Measurements from ENCODE around the gene EHD1. TPM values are rescaled to one million over a fixed set of nuclear protein-coding genes. Genes with fewer than 3 reads are reported as not detected.
A peak's percentile ranks its signal among the peaks of the same experiment; 100 is the strongest.

EHD1 gene
- total and polyA plus RNA-seq, 9 of the 15 experiments (the other 6 are each of a cell fraction or from before 2014, with no cell fraction given), result 0.46 to 65.0 (median 16.4) TPM

DNA sequence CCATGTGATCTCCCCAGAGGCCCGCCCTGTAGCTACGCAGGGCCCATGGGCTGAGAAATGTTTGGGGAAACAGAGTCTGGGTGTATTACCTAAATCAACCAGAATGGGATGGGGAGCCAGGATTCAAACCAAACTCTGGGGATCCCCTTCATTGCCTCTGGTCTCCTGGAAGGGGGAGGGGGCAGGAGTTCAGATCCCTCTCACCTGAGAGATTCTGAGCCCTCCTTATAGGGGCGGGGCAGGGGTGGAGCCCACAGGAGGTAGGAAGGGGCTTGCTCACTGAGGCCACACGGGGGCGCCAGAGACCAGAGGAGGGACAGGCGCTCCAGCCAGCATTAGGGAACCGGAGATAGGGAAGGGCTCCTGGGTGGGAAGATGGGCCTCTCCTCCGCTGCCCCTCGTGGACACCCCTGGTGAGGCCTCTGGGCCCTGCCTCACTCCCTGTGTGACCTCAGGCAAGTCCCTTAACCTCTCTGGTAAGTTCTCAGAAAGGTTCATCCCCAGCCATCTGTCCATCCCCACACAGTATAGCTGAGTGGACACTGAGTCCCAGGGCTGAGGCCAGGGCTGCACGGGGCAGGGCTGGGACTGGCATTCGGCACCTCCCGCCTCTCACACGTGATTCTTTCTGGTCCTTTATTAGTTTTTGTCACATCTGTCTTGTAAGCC lies 31.3 kb downstream of the EHD1 start:
- Histone ChIP-seq H2AFZ (ENCODE audit: low read depth, low read length) (peak overlapping the region; percentile 92), H3K9me1 (ENCODE audit: control insufficient read depth, insufficient read depth, low read length) (no peaks in the 10 kb centered on the region), H3K27ac (ENCODE audit: extremely low read depth, low read depth, low read length) (no peak overlapping the region; the same call in 2 of the 3 replicates), H3K4me2 (ENCODE audit: insufficient read depth, low read length) (no peak overlapping the region), H3K4me1 (replicated peaks in 1 of 2; ENCODE audit: control insufficient read depth in 2 of 2, insufficient read depth in 2 of 2, low read length in 2 of 2) (peaks cover 54 to 82% of the 10 kb centered on the region in 2 experiments), H3K27me3 (ENCODE audit: control insufficient read depth in 2 of 2, insufficient read depth in 2 of 2, low read length in 2 of 2) (no peaks in the 10 kb centered on the region; a peak in 1 of 5 replicates), H3K4me3 (no peak overlapping the region), H3K9me3 (replicated peaks; ENCODE audit: control insufficient read depth, insufficient read depth, low read depth, low read length) (no peaks in the 10 kb centered on the region), H3K36me3 (ENCODE audit: control insufficient read depth, insufficient read depth, low read length) (no peaks in the 10 kb centered on the region; the same call in 2 of the 3 replicates), H3K9ac (ENCODE audit: insufficient read depth in 1 of 2, low read depth in 2 of 2, low read length in 2 of 2) (peak overlapping the region in 1 of 2 experiments; percentile 59; a peak in 1 of 4 replicates), H4K20me1 (replicated peaks; ENCODE audit: control insufficient read depth, insufficient read depth, low read length) (no peaks in the 10 kb centered on the region), H3K79me2 (ENCODE audit: control insufficient read depth, insufficient read depth, low read length) (peaks cover 20% of the 10 kb centered on the region; the same call in 2 of the 3 replicates)
- BruUV-seq (replicated peaks), result no TSS peak
- ChIA-PET POLR2A (interaction anchor here (0.7 to 4.4 kb wide), 10 partner anchors 11 to 428 kb away, joined by 3 to 26 read pairs (median 4); partner anchors contain the start of gene EHD1), CTCF (ENCODE audit: low intra/inter-chr PET ratio) (interaction anchor here (0.6 to 3.7 kb wide), 11 partner anchors 39 to 416 kb away, joined by 3 to 39 read pairs (median 4); partner anchors contain the start of genes ARL2, BATF2 and ZNHIT2)
- 19% methylated on average over 13 of the region's 13 CpGs for WGBS (ENCODE audit: insufficient coverage, low coverage, missing lambda C conversion rate)
- peak; percentile 91 to 96 (median 92) for DNase-seq (ENCODE audit: extremely low read depth in 1 of 4, low spot score in 3 of 4)
- ATAC-seq, result peak; percentile 84
- intact Hi-C loops (cut with micrococcal nuclease), result loop anchor here (1.0 to 10.0 kb wide), 7 partner anchors 42 to 408 kb away; partner anchors contain the start of genes ARL2, BATF2 and TM7SF2
- FAIRE-seq, result peak; percentile 88
- in situ Hi-C loops (cut with MboI), result loop anchor here (5.0 kb wide), 2 partner anchors 45 to 150 kb away; partner anchors contain the start of gene BATF2
- TF ChIP-seq MYNN (IDR thresholded peaks at IDR 0.05) (0 out of 2 replicates have a peak, but pooled peaks have one; percentile 44), MYNN (CRISPR knock-in tag; IDR thresholded peaks at IDR 0.05) (no peak), TFAP4 (CRISPR knock-in tag; IDR thresholded peaks at IDR 0.05; ENCODE audit: borderline replicate concordance) (peak; percentile 87), HDAC6 (IDR thresholded peaks at IDR 0.05; ENCODE audit: low read depth, low read length) (no peak), HDGF (IDR thresholded peaks at IDR 0.05) (peak; percentile 57; the same call in 1 of the 2 replicates), RBM34 (IDR thresholded peaks at IDR 0.05; ENCODE audit: borderline replicate concordance, insufficient read depth, low read length) (no peak), KAT7 (CRISPR knock-in tag; IDR thresholded peaks at IDR 0.05; ENCODE audit: borderline replicate concordance) (peak; percentile 74; the same call in 1 of the 2 replicates), ZNF589 (CRISPR knock-in tag; IDR thresholded peaks at IDR 0.05; ENCODE audit: low read depth) (no peak), U2AF1 (optimal IDR thresholded peaks at IDR 0.05; ENCODE audit: low read depth, low read length) (no peak), E2F6 (IDR thresholded peaks at IDR 0.05; ENCODE audit: borderline replicate concordance in 1 of 2, extremely low read depth in 1 of 2, insufficient read depth in 1 of 2, insufficient read length in 1 of 2, low read depth in 1 of 2, low read length in 1 of 2, poor library complexity in 1 of 2, severe bottlenecking in 1 of 2) (peak; percentile 51 to 65), RFX7 (CRISPR knock-in tag; IDR thresholded peaks at IDR 0.05) (no peak), ARID2 (IDR thresholded peaks at IDR 0.05) (peak; percentile 84)
- TF ChIP-seq, protein P1, sequence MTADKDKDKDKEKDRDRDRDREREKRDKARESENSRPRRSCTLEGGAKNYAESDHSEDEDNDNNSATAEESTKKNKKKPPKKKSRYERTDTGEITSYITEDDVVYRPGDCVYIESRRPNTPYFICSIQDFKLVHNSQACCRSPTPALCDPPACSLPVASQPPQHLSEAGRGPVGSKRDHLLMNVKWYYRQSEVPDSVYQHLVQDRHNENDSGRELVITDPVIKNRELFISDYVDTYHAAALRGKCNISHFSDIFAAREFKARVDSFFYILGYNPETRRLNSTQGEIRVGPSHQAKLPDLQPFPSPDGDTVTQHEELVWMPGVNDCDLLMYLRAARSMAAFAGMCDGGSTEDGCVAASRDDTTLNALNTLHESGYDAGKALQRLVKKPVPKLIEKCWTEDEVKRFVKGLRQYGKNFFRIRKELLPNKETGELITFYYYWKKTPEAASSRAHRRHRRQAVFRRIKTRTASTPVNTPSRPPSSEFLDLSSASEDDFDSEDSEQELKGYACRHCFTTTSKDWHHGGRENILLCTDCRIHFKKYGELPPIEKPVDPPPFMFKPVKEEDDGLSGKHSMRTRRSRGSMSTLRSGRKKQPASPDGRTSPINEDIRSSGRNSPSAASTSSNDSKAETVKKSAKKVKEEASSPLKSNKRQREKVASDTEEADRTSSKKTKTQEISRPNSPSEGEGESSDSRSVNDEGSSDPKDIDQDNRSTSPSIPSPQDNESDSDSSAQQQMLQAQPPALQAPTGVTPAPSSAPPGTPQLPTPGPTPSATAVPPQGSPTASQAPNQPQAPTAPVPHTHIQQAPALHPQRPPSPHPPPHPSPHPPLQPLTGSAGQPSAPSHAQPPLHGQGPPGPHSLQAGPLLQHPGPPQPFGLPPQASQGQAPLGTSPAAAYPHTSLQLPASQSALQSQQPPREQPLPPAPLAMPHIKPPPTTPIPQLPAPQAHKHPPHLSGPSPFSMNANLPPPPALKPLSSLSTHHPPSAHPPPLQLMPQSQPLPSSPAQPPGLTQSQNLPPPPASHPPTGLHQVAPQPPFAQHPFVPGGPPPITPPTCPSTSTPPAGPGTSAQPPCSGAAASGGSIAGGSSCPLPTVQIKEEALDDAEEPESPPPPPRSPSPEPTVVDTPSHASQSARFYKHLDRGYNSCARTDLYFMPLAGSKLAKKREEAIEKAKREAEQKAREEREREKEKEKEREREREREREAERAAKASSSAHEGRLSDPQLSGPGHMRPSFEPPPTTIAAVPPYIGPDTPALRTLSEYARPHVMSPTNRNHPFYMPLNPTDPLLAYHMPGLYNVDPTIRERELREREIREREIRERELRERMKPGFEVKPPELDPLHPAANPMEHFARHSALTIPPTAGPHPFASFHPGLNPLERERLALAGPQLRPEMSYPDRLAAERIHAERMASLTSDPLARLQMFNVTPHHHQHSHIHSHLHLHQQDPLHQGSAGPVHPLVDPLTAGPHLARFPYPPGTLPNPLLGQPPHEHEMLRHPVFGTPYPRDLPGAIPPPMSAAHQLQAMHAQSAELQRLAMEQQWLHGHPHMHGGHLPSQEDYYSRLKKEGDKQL (CRISPR knock-in tag; IDR thresholded peaks at IDR 0.05; ENCODE audit: borderline replicate concordance), result no peak

All from K562 (cell line).